GM12878 (cell line): Measurements from ENCODE around the gene RETREG1. TPM values are rescaled to one million over a fixed set of nuclear protein-coding genes. Genes with fewer than 3 reads are reported as not detected.

Source experiments
- BRCA1 ChIP-seq: IDR thresholded peaks from 2 replicates; pipeline ENCODE4 v1.6.1; 2011; ENCODE audit warnings: low read depth, low read length, improper control_type of control experiment
- CBX5 ChIP-seq: sonication (generic); IDR thresholded peaks from 2 replicates; pipeline ENCODE4 v1.6.1; 2016; ENCODE audit warnings: low read depth, moderate library complexity, mild to moderate bottlenecking, inconsistent platforms
- KDM1A ChIP-seq: fragments of 200-600 bp; sonication (generic); IDR thresholded peaks from 2 replicates; pipeline ENCODE4 v1.6.1; 2016; ENCODE audit warnings: borderline replicate concordance
- NFYB ChIP-seq: IDR thresholded peaks from 2 replicates; pipeline ENCODE4 v1.6.1; 2011; ENCODE audit warnings: low read depth, mild to moderate bottlenecking, low read length, improper control_type of control experiment, moderate library complexity; ENCODE audit not compliant: insufficient read depth
- polyA plus RNA-seq, 11 experiments: library from polyadenylated mRNA; depleted of rRNA in 4 of 11; unstranded in 6 of 11; stranded (reverse) in 5 of 11; fragments of >200 nt; fragmentation: Nextera tagmentation in 4 of 11; fragmentation: Illumina TruSeq in 1 of 11; extraction: Ambion mirVana in 4 of 11; extraction: Trizol in 1 of 11; gene quantifications; 1 replicate in 1 of 11; 2 replicates in 10 of 11; pipeline versions ENCODE4 v1.2.1 to v1.2.3, GENCODE V29; 2011 to 2016; ENCODE audit warnings: inconsistent platforms in 2 of 11, missing spikeins in 2 of 11, low read depth in 1 of 11
- total RNA-seq, 4 experiments: library from RNA; depleted of rRNA in 3 of 4; stranded (reverse); fragments of >200 nt in 3 of 4; fragmentation: Illumina TruSeq in 1 of 4; extraction: Trizol in 1 of 4; gene quantifications; 2 replicates each; pipeline versions ENCODE4 v1.2.1 to v1.2.3, GENCODE V29; 2013 to 2021
- TF ChIP-seq, protein P1 (sequence below): fragments of 450-650 bp; formaldehyde crosslinking; IDR thresholded peaks from 2 replicates; pipeline ENCODE4 v1.4.0; 2022; ENCODE audit warnings: mild to moderate bottlenecking, moderate library complexity
- TF ChIP-seq, protein P2 (sequence below): fragments of 450-650 bp; IDR thresholded peaks from 2 replicates; pipeline ENCODE4 v1.6.1; 2017; ENCODE audit warnings: mild to moderate bottlenecking, low read depth, inconsistent platforms; ENCODE audit not compliant: poor library complexity, severe bottlenecking
- TF ChIP-seq, protein P3 (sequence below): IDR thresholded peaks from 2 replicates; pipeline ENCODE4 v1.6.1; 2011; ENCODE audit warnings: mild to moderate bottlenecking, low read depth, low read length, moderate library complexity; ENCODE audit not compliant: insufficient replicate concordance

The RETREG1 gene
- total and polyA plus RNA-seq, 10 of the 15 experiments (the other 5 are each of a cell fraction or from before 2014, with no cell fraction given): 3.9 to 8.9 (median 6.4) TPM

DNA sequence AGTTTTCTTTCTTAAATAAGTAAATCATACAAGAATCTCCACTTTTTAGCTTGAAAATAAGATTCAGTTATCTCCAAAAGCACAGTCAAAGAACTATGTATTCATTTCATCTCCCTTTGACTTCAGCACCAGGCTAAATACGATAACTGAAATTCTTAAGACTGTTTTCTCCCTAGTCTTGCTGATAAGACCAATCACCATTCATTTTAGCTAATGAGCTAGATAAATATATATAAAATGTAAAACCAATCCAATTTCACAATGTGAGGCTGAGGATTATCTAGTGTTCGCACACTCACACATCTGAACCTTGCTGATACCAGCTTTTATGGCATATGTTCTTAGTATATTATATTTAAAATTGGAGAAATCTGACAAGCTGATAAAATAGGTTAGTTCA is 133.9 kb downstream of the RETREG1 start (continued):
- TF ChIP-seq NFYB (no peak), KDM1A (no peak), BRCA1 (no peak), CBX5 (no peak)
- TF ChIP-seq, protein P1, sequence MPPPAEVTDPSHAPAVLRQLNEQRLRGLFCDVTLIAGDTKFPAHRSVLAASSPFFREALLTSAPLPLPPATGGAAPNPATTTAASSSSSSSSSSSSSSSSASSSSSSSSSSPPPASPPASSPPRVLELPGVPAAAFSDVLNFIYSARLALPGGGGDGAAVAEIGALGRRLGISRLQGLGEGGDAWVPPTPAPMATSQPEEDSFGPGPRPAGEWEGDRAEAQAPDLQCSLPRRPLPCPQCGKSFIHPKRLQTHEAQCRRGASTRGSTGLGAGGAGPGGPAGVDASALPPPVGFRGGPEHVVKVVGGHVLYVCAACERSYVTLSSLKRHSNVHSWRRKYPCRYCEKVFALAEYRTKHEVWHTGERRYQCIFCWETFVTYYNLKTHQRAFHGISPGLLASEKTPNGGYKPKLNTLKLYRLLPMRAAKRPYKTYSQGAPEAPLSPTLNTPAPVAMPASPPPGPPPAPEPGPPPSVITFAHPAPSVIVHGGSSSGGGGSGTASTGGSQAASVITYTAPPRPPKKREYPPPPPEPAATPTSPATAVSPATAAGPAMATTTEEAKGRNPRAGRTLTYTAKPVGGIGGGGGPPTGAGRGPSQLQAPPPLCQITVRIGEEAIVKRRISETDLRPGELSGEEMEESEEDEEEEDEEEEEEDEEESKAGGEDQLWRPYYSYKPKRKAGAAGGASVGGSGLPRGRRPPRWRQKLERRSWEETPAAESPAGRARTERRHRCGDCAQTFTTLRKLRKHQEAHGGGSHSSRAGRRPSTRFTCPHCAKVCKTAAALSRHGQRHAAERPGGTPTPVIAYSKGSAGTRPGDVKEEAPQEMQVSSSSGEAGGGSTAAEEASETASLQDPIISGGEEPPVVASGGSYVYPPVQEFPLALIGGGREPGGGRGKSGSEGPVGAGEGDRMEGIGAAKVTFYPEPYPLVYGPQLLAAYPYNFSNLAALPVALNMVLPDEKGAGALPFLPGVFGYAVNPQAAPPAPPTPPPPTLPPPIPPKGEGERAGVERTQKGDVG: no peak
- TF ChIP-seq, protein P2, sequence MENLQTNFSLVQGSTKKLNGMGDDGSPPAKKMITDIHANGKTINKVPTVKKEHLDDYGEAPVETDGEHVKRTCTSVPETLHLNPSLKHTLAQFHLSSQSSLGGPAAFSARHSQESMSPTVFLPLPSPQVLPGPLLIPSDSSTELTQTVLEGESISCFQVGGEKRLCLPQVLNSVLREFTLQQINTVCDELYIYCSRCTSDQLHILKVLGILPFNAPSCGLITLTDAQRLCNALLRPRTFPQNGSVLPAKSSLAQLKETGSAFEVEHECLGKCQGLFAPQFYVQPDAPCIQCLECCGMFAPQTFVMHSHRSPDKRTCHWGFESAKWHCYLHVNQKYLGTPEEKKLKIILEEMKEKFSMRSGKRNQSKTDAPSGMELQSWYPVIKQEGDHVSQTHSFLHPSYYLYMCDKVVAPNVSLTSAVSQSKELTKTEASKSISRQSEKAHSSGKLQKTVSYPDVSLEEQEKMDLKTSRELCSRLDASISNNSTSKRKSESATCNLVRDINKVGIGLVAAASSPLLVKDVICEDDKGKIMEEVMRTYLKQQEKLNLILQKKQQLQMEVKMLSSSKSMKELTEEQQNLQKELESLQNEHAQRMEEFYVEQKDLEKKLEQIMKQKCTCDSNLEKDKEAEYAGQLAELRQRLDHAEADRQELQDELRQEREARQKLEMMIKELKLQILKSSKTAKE: no peak
- TF ChIP-seq, protein P3, sequence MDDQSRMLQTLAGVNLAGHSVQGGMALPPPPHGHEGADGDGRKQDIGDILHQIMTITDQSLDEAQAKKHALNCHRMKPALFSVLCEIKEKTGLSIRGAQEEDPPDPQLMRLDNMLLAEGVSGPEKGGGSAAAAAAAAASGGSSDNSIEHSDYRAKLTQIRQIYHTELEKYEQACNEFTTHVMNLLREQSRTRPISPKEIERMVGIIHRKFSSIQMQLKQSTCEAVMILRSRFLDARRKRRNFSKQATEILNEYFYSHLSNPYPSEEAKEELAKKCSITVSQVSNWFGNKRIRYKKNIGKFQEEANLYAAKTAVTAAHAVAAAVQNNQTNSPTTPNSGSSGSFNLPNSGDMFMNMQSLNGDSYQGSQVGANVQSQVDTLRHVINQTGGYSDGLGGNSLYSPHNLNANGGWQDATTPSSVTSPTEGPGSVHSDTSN: no peak
